Tibial nerve (tissue), 4 donors: ENCODE measurements around the gene LNX2. TPM values are rescaled to one million over a fixed set of nuclear protein-coding genes. Genes with fewer than 3 reads are reported as not detected.

Experiments used
- DNase-seq, 2 donors: peaks; one replicate each; pipeline ENCODE4 v3.0.0-alpha.2; 2019; ENCODE audit warnings: low spot score in 2 of 2
- H3K27ac ChIP-seq, 4 donors: fragments of 200-600 bp; sonication (generic) in 3 of 4; one replicate each; pipeline ENCODE4 v1.5.1; 2017 to 2019; ENCODE audit warnings: mild to moderate bottlenecking in 1 of 4
- H3K27me3 ChIP-seq, 2 donors: fragments of 200-600 bp; sonication (generic) in 1 of 2; one replicate each; pipeline versions ENCODE4 v1.5.1 to v1.6.0; 2017 to 2019
- H3K36me3 ChIP-seq, 3 donors: fragments of 200-600 bp; sonication (generic); one replicate each; pipeline ENCODE4 v1.5.1; 2018 to 2019
- H3K4me1 ChIP-seq, 4 donors: fragments of 200-600 bp; sonication (generic) in 3 of 4; one replicate each; pipeline ENCODE4 v1.5.1; 2017 to 2019
- H3K4me3 ChIP-seq, 4 donors: fragments of 200-600 bp; sonication (generic) in 3 of 4; one replicate each; pipeline ENCODE4 v1.5.1; 2017 to 2019; ENCODE audit warnings: mild to moderate bottlenecking in 1 of 4, moderate library complexity in 1 of 4
- H3K9me3 ChIP-seq, 4 donors: fragments of 200-600 bp; sonication (generic) in 3 of 4; one replicate each; pipeline ENCODE4 v1.5.1; 2017 to 2019
- EP300 ChIP-seq, 2 donors: sonication (generic); formaldehyde crosslinking; IDR thresholded peaks; one replicate each; pipeline ENCODE4 v1.6.1; 2017; ENCODE audit warnings: antibody characterized with exemption in 2 of 2, mild to moderate bottlenecking in 1 of 2
- POLR2A ChIP-seq, 2 donors: fragments of 450-650 bp; IDR thresholded peaks; one replicate each; pipeline ENCODE4 v1.6.1; 2017; ENCODE audit warnings: antibody characterized with exemption in 2 of 2, mild to moderate bottlenecking in 2 of 2, moderate library complexity in 2 of 2
- WGBS, 2 donors: methylation state at CpG; one replicate each; pipeline ENCODE4 v1.1.5; 2018; 5-methylcytosine and 5-hydroxymethylcytosine counted together
- total RNA-seq, 4 donors: library from RNA; depleted of rRNA; stranded (reverse); fragments of >200 nt; gene quantifications; one replicate each; pipeline ENCODE4 v1.1.0, GENCODE V29; 2016
- TF ChIP-seq, protein P1 (sequence below), 5 experiments: fragments of 200-600 bp in 3 of 5; fragments of 450-650 bp in 2 of 5; sonication (generic) in 3 of 5; IDR thresholded peaks; one replicate each; pipeline ENCODE4 v1.5.1; 2016 to 2019; ENCODE audit warnings: antibody characterized with exemption in 5 of 5, mild to moderate bottlenecking in 3 of 5, moderate library complexity in 2 of 5

The LNX2 gene
- total RNA-seq, 4 donors from 2014 or later: 4.6 to 7.3 (median 6.7) TPM

- peaks cover 0 to 2% (median 0%) of the 10 kb centered on the region in 4 donors for H3K4me1 ChIP-seq
- H3K36me3 ChIP-seq: no peaks in the 10 kb centered on the region
- H3K9me3 ChIP-seq: no peaks in the 10 kb centered on the region
- 86 to 88% methylated on average over 9 of the region's 9 CpGs for WGBS, 2 donors
- TF ChIP-seq, protein P1, sequence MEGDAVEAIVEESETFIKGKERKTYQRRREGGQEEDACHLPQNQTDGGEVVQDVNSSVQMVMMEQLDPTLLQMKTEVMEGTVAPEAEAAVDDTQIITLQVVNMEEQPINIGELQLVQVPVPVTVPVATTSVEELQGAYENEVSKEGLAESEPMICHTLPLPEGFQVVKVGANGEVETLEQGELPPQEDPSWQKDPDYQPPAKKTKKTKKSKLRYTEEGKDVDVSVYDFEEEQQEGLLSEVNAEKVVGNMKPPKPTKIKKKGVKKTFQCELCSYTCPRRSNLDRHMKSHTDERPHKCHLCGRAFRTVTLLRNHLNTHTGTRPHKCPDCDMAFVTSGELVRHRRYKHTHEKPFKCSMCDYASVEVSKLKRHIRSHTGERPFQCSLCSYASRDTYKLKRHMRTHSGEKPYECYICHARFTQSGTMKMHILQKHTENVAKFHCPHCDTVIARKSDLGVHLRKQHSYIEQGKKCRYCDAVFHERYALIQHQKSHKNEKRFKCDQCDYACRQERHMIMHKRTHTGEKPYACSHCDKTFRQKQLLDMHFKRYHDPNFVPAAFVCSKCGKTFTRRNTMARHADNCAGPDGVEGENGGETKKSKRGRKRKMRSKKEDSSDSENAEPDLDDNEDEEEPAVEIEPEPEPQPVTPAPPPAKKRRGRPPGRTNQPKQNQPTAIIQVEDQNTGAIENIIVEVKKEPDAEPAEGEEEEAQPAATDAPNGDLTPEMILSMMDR (IDR thresholded peaks at IDR 0.05): no peak
- TF ChIP-seq POLR2A (IDR thresholded peaks at IDR 0.05) (no peak), EP300 (IDR thresholded peaks at IDR 0.05) (no peak)
- H3K4me3 ChIP-seq: no peak overlapping the region
- no peak for DNase-seq
- no peak overlapping the region for H3K27ac ChIP-seq
- no peaks in the 10 kb centered on the region for H3K27me3 ChIP-seq
These were observed 111.5 kb downstream of the LNX2 start for GRCh38 chr13:27508802-27509201.

DNA sequence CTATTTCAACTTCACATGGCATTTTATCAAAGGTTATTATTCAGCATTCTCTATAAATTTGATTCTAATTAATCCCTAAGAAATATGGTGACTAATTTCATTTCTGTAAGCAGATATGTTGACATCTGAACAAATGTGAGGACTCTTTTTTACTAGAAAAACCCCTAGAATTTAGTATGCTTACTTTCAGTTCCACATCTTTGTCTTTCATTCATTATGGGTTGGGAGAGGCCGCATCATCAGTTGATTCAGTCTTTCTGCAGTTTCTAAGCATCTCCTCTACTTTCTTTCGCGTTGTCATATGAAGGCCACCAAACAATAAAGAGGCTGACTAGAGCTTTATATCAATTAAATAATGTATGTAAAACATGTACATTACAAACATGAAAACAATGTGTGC, 114.5 kb downstream of the LNX2 start:
- H3K27me3 ChIP-seq: no peaks in the 10 kb centered on the region
- no peaks in the 10 kb centered on the region for H3K36me3 ChIP-seq
- no peaks in the 10 kb centered on the region for H3K9me3 ChIP-seq
- H3K27ac ChIP-seq: no peak overlapping the region
- H3K4me1 ChIP-seq: peaks cover 0 to 8% (median 0%) of the 10 kb centered on the region in 4 donors
- WGBS, 2 donors: 84 to 89% methylated on average over 3 of the region's 3 CpGs
- no peak overlapping the region for H3K4me3 ChIP-seq
- DNase-seq: no peak
- TF ChIP-seq, protein P1 (IDR thresholded peaks at IDR 0.05): no peak
- TF ChIP-seq EP300 (IDR thresholded peaks at IDR 0.05) (no peak), POLR2A (IDR thresholded peaks at IDR 0.05) (no peak)

GRCh38 chr13:27504868-27505194, 115.5 kb downstream of the LNX2 start:
- H3K4me3 ChIP-seq: no peak overlapping the region
- TF ChIP-seq EP300 (IDR thresholded peaks at IDR 0.05): no peak
- TF ChIP-seq, protein P1 (IDR thresholded peaks at IDR 0.05): no peak
- TF ChIP-seq POLR2A (IDR thresholded peaks at IDR 0.05): no peak
- no peak for DNase-seq
- WGBS, 2 donors: 78 to 86% methylated on average over 5 of the region's 5 CpGs
- no peaks in the 10 kb centered on the region for H3K36me3 ChIP-seq
- H3K27me3 ChIP-seq: no peaks in the 10 kb centered on the region
- H3K27ac ChIP-seq: no peak overlapping the region
- H3K4me1 ChIP-seq: peaks cover 0 to 8% (median 0%) of the 10 kb centered on the region in 4 donors
- H3K9me3 ChIP-seq: no peaks in the 10 kb centered on the region

GRCh38 chr13:27504128-27504867, 116.0 kb downstream of the LNX2 start:
- Histone ChIP-seq H3K9me3 (no peaks in the 10 kb centered on the region), H3K4me3 (no peak overlapping the region), H3K27ac (no peak overlapping the region), H3K4me1 (peaks cover 0 to 8% (median 0%) of the 10 kb centered on the region in 4 donors), H3K27me3 (no peaks in the 10 kb centered on the region), H3K36me3 (no peaks in the 10 kb centered on the region)
- WGBS, 2 donors: 36 to 43% methylated on average over 12 of the region's 12 CpGs
- no peak for DNase-seq
- TF ChIP-seq EP300 (IDR thresholded peaks at IDR 0.05) (no peak), POLR2A (IDR thresholded peaks at IDR 0.05) (no peak)
- TF ChIP-seq, protein P1 (IDR thresholded peaks at IDR 0.05): no peak

- no peaks in the 10 kb centered on the region for H3K9me3 ChIP-seq
- no peak overlapping the region for H3K27ac ChIP-seq
- peaks cover 0 to 8% (median 0%) of the 10 kb centered on the region in 4 donors for H3K4me1 ChIP-seq
- TF ChIP-seq, protein P1 (IDR thresholded peaks at IDR 0.05): no peak
- TF ChIP-seq POLR2A (IDR thresholded peaks at IDR 0.05) (no peak), EP300 (IDR thresholded peaks at IDR 0.05) (no peak)
- no peaks in the 10 kb centered on the region for H3K27me3 ChIP-seq
- H3K4me3 ChIP-seq: no peak overlapping the region
- WGBS, 2 donors: 85 to 87% methylated on average over 13 of the region's 13 CpGs
- no peaks in the 10 kb centered on the region for H3K36me3 ChIP-seq
- DNase-seq: no peak
These were observed 119.4 kb downstream of the LNX2 start for GRCh38 chr13:27500806-27501534.
